ENCODE measurements around the gene GOLGA8M.
"Not testable (repeated sequence)": the region's sequence is repeated elsewhere in the genome, so short reads cannot be mapped to it uniquely, and the experiment has no call there.

The GOLGA8M gene

GRCh38 chr15:28718576-28718975, 6.4 kb upstream of the GOLGA8M start:
- not testable (repeated sequence) for H3K79me2 ChIP-seq (ENCODE audit: low read length); DNase-seq; H3K9me3 ChIP-seq (replicated peaks; ENCODE audit: insufficient read depth, low read length); H3K36me3 ChIP-seq (replicated peaks; ENCODE audit: insufficient read depth, low read length); H3K9ac ChIP-seq (ENCODE audit: low read length); H3F3A ChIP-seq (ENCODE audit: insufficient read depth, low read length); H3K27me3 ChIP-seq (replicated peaks; ENCODE audit: insufficient read depth, low read length); H3K4me1 ChIP-seq (ENCODE audit: low read length); H3K27ac ChIP-seq (ENCODE audit: low read length); H2AFZ ChIP-seq (ENCODE audit: low read length); H3K9me2 ChIP-seq (replicated peaks; ENCODE audit: insufficient read depth, low read length); H3K4me3 ChIP-seq (ENCODE audit: low read length); H4K20me1 ChIP-seq (ENCODE audit: insufficient read depth, low read length); H3K4me2 ChIP-seq (ENCODE audit: low read depth, low read length)

DNA sequence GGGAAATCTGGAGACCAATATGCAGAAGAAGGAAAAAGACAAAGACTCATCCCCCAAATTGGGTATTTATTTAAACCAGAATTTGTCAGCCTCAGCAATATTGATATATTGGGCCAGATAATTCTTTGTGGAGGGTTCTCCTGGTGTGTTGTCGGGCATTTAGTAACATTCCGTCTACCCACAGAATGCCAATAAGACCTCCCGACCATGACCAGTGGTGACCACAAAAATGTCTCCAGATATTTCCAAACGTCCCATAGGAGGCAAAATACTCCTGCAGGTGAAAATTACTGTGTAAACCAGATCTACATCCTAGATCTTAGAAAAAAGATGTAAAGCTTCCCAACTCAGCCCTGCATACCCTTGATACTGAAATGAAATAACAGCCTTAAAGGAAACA, 2.0 kb upstream of the GOLGA8M start:
- not testable (repeated sequence) for H3K9ac ChIP-seq (ENCODE audit: low read length); H3K9me3 ChIP-seq (replicated peaks; ENCODE audit: insufficient read depth, low read length); DNase-seq; H3F3A ChIP-seq (ENCODE audit: insufficient read depth, low read length); H3K4me3 ChIP-seq (ENCODE audit: low read length); H2AFZ ChIP-seq (ENCODE audit: low read length); H3K4me2 ChIP-seq (ENCODE audit: low read depth, low read length); H4K20me1 ChIP-seq (ENCODE audit: insufficient read depth, low read length); H3K4me1 ChIP-seq (ENCODE audit: low read length); H3K79me2 ChIP-seq (ENCODE audit: low read length); H3K9me2 ChIP-seq (replicated peaks; ENCODE audit: insufficient read depth, low read length); H3K36me3 ChIP-seq (replicated peaks; ENCODE audit: insufficient read depth, low read length); H3K27ac ChIP-seq (ENCODE audit: low read length); H3K27me3 ChIP-seq (replicated peaks; ENCODE audit: insufficient read depth, low read length)

DNA sequence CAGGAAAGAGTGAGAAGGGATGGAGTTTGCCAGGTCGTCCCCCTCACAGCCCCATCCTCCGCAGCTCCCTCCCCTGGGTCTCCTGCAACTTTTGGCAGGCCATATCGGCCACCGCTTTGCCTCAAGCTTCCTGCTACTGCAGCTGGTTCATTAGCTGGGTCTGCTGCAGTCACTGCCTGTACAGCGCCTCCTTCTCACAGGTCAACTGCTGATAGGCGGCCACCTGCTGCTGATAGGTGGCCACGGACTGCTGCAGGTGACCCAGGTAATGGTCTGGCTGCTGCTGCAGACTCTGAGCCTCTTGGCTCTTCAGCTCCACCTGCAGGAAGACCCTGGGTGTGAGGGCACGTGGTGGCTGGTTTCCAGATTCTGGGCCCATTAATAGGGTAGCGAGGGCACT, 8.3 kb downstream of the GOLGA8M start:
- H3K79me2 ChIP-seq (ENCODE audit: low read length); H2AFZ ChIP-seq (ENCODE audit: low read length); H3K36me3 ChIP-seq (replicated peaks; ENCODE audit: insufficient read depth, low read length); H3K9ac ChIP-seq (ENCODE audit: low read length); H3K4me2 ChIP-seq (ENCODE audit: low read depth, low read length); H3K27ac ChIP-seq (ENCODE audit: low read length); H3K27me3 ChIP-seq (replicated peaks; ENCODE audit: insufficient read depth, low read length); H3K4me1 ChIP-seq (ENCODE audit: low read length); H3F3A ChIP-seq (ENCODE audit: insufficient read depth, low read length); H3K9me3 ChIP-seq (replicated peaks; ENCODE audit: insufficient read depth, low read length); H3K4me3 ChIP-seq (ENCODE audit: low read length); H4K20me1 ChIP-seq (ENCODE audit: insufficient read depth, low read length); DNase-seq; H3K9me2 ChIP-seq (replicated peaks; ENCODE audit: insufficient read depth, low read length): not testable (repeated sequence)
- TF ChIP-seq, protein P1, sequence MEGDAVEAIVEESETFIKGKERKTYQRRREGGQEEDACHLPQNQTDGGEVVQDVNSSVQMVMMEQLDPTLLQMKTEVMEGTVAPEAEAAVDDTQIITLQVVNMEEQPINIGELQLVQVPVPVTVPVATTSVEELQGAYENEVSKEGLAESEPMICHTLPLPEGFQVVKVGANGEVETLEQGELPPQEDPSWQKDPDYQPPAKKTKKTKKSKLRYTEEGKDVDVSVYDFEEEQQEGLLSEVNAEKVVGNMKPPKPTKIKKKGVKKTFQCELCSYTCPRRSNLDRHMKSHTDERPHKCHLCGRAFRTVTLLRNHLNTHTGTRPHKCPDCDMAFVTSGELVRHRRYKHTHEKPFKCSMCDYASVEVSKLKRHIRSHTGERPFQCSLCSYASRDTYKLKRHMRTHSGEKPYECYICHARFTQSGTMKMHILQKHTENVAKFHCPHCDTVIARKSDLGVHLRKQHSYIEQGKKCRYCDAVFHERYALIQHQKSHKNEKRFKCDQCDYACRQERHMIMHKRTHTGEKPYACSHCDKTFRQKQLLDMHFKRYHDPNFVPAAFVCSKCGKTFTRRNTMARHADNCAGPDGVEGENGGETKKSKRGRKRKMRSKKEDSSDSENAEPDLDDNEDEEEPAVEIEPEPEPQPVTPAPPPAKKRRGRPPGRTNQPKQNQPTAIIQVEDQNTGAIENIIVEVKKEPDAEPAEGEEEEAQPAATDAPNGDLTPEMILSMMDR (IDR thresholded peaks at IDR 0.05; ENCODE audit: low read length) = peak; percentile 8; the same call in 1 of the 2 replicates

DNA sequence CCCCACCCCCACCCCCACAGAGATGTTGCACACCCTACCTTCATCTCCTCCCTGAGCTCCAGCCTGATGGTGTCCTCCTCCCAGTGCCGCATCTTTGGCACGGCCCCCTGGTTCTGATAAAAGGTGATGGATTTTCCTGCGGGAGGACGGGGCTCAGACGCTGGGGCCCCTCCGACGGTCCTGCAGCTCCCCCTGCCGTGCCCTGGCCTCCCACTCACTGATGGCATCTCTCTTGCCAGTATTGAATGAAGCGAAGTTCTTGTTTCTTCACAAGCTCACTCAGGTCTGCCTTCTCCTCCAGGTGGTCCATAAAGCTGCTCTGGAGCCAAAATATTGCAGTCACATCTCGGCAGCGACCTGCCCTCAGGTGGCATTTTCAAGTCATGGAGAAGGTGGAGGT, 9.8 kb downstream of the GOLGA8M start:
- H3K27ac ChIP-seq (ENCODE audit: low read length); H3K4me1 ChIP-seq (ENCODE audit: low read length); H3K4me2 ChIP-seq (ENCODE audit: low read depth, low read length); H3K4me3 ChIP-seq (ENCODE audit: low read length); H3K9ac ChIP-seq (ENCODE audit: low read length); H3K9me3 ChIP-seq (replicated peaks; ENCODE audit: insufficient read depth, low read length); DNase-seq; H3K27me3 ChIP-seq (replicated peaks; ENCODE audit: insufficient read depth, low read length); H4K20me1 ChIP-seq (ENCODE audit: insufficient read depth, low read length); H3K36me3 ChIP-seq (replicated peaks; ENCODE audit: insufficient read depth, low read length); H3K9me2 ChIP-seq (replicated peaks; ENCODE audit: insufficient read depth, low read length); H3K79me2 ChIP-seq (ENCODE audit: low read length); H2AFZ ChIP-seq (ENCODE audit: low read length); H3F3A ChIP-seq (ENCODE audit: insufficient read depth, low read length): not testable (repeated sequence)

DNA sequence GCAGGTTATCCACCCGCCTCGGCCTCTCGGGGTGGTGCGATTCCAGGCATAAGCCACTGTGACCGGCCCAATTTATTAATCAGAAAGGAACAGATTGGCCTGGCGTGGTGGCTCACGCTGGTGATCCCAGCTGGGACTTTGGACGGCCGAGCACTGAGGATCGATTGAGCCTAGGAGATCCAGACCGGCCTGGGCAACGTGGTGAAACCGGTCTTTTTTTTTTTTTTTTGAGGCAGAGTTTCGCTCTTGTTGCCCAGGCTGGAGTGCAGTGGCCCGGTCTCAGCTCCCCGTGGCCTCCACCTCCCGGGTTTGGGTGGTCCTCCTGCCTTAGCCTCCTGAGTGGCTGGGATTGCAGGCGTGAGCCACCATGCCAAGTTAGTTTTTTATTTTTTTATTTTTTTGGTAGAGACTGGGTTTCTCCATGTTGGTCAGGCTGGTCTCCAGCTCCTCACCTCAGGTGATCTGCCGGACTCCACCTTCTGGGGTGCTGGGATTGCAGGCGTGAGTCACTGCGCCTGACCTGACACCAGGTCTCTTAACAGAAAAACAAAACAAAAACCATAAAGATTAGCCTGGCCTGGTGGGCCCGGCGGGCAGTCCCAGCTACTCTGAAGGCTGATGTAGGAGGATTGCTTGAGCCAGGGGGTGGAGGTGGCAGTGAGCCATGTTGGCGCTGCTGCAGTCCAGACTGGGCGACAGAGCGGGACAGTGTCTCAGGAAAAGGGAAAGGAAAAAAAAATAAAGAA, 18.0 kb downstream of the GOLGA8M start:
- H3K4me1 ChIP-seq (ENCODE audit: low read length); H3K9me2 ChIP-seq (replicated peaks; ENCODE audit: insufficient read depth, low read length); H3K79me2 ChIP-seq (ENCODE audit: low read length); DNase-seq; H3K27me3 ChIP-seq (replicated peaks; ENCODE audit: insufficient read depth, low read length); H3K27ac ChIP-seq (ENCODE audit: low read length); H3K4me2 ChIP-seq (ENCODE audit: low read depth, low read length); H2AFZ ChIP-seq (ENCODE audit: low read length); H4K20me1 ChIP-seq (ENCODE audit: insufficient read depth, low read length); H3K4me3 ChIP-seq (ENCODE audit: low read length); H3K9me3 ChIP-seq (replicated peaks; ENCODE audit: insufficient read depth, low read length); H3F3A ChIP-seq (ENCODE audit: insufficient read depth, low read length); H3K36me3 ChIP-seq (replicated peaks; ENCODE audit: insufficient read depth, low read length); H3K9ac ChIP-seq (ENCODE audit: low read length): not testable (repeated sequence)

- H3K9ac ChIP-seq (ENCODE audit: low read length); H3K27me3 ChIP-seq (replicated peaks; ENCODE audit: insufficient read depth, low read length); H3K4me2 ChIP-seq (ENCODE audit: low read depth, low read length); H2AFZ ChIP-seq (ENCODE audit: low read length); DNase-seq; H3K27ac ChIP-seq (ENCODE audit: low read length); H3K36me3 ChIP-seq (replicated peaks; ENCODE audit: insufficient read depth, low read length); H3K4me1 ChIP-seq (ENCODE audit: low read length); H3K9me2 ChIP-seq (replicated peaks; ENCODE audit: insufficient read depth, low read length); H4K20me1 ChIP-seq (ENCODE audit: insufficient read depth, low read length); H3K4me3 ChIP-seq (ENCODE audit: low read length); H3K79me2 ChIP-seq (ENCODE audit: low read length); H3K9me3 ChIP-seq (replicated peaks; ENCODE audit: insufficient read depth, low read length); H3F3A ChIP-seq (ENCODE audit: insufficient read depth, low read length): not testable (repeated sequence)
These were observed 19.2 kb downstream of the GOLGA8M start for GRCh38 chr15:28693021-28693420.

DNA sequence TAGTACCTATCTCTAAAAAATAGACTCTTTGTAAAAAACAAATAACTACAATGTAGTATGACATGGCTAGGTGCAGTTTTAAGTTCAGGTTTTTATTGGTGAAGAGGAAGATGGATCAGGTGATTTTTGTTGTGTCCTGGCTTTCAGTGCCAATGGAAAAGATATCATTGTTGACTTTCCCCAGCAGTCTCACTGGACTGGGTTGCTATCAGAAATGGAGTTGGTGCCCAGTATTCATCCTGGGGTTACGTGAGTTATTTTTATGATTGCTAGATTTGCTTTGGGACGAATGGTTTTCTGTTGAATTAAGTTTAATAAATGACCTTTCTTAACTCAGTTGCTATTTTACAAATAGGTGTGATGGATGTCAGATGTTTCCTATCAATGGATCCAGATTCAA, 38.7 kb downstream of the GOLGA8M start:
- not testable (repeated sequence) for H3K79me2 ChIP-seq (ENCODE audit: low read length); H3K4me3 ChIP-seq (ENCODE audit: low read length); H3K4me2 ChIP-seq (ENCODE audit: low read depth, low read length); H4K20me1 ChIP-seq (ENCODE audit: insufficient read depth, low read length); H3K27ac ChIP-seq (ENCODE audit: low read length); DNase-seq; H3K4me1 ChIP-seq (ENCODE audit: low read length); H3K36me3 ChIP-seq (replicated peaks; ENCODE audit: insufficient read depth, low read length); H3K27me3 ChIP-seq (replicated peaks; ENCODE audit: insufficient read depth, low read length); H2AFZ ChIP-seq (ENCODE audit: low read length); H3K9me2 ChIP-seq (replicated peaks; ENCODE audit: insufficient read depth, low read length); H3F3A ChIP-seq (ENCODE audit: insufficient read depth, low read length); H3K9ac ChIP-seq (ENCODE audit: low read length); H3K9me3 ChIP-seq (replicated peaks; ENCODE audit: insufficient read depth, low read length)
